K562 (cell line): ENCODE results near the gene LMF2. TPM values are rescaled to one million over a fixed set of nuclear protein-coding genes. Genes with fewer than 3 reads are reported as not detected.

ENCODE experiments used
- ATAC-seq: fragments of 200-7000 bp; cut with Tn5 transposase; 3 replicates; pipeline ENCODE4 v1.9.1; 2020; ENCODE audit warnings: moderate library complexity
- BruUV-seq: library from RNA; stranded (reverse); fragments of 400-500 nt; replicated peaks from 2 replicates; lab custom pipeline; 2021; lab: Mats Ljungman, UMichigan
- CTCF ChIA-PET: fragments of 300-600 bp; formaldehyde crosslinking; extraction: SDS; loops from one replicate; lab custom pipeline; 2021; ENCODE audit warnings: low intra/inter-chr PET ratio; lab: Yijun Ruan, JAX
- POLR2A ChIA-PET: fragments of 300-600, 350-650 bp; sonication (Branson Sonifier 250); formaldehyde crosslinking; extraction: SDS; loops from one replicate; lab custom pipeline; 2021; ENCODE audit warnings: antibody characterized with exemption, inconsistent platforms; lab: Yijun Ruan, JAX
- DNase-seq, 4 experiments: peaks; one replicate each; pipeline versions ENCODE4 v3.0.0 to v3.0.0-alpha.2; 2011 to 2018; ENCODE audit warnings: low spot score in 3 of 4, mixed read lengths in 3 of 4; ENCODE audit errors: extremely low read depth in 1 of 4
- FAIRE-seq: peaks from 2 replicates; lab custom pipeline; 2011; peaks lifted over from hg19 to GRCh38; lab: Jason Lieb, UNC
- H2AFZ ChIP-seq: 2 replicates; pipeline ENCODE4 v1.6.0; 2011; ENCODE audit warnings: low read depth, low read length, control low read depth, inconsistent platforms
- H3K27ac ChIP-seq: fragments of 200-600 bp; 3 replicates; pipeline ENCODE4 v1.8.0; 2011; ENCODE audit warnings: low read depth, mild to moderate bottlenecking, control low read depth, inconsistent platforms, low read length, moderate library complexity, mixed read lengths; ENCODE audit errors: extremely low read depth
- H3K27me3 ChIP-seq, 2 experiments: fragments of 300-600 bp in 1 of 2; 2 replicates in 1 of 2; 3 replicates in 1 of 2; pipeline versions ENCODE4 v1.6.0 to v1.8.0; 2011; ENCODE audit warnings: inconsistent platforms in 2 of 2, low read length in 2 of 2, mild to moderate bottlenecking in 1 of 2, mixed read lengths in 1 of 2, moderate library complexity in 1 of 2; ENCODE audit not compliant: control insufficient read depth in 2 of 2, insufficient read depth in 2 of 2
- H3K36me3 ChIP-seq: fragments of 300-600 bp; 3 replicates; pipeline ENCODE4 v1.8.0; 2011; ENCODE audit warnings: mild to moderate bottlenecking, low read length, inconsistent platforms; ENCODE audit not compliant: control insufficient read depth, insufficient read depth
- H3K4me1 ChIP-seq, 2 experiments: fragments of 200-600 bp in 1 of 2; replicated peaks in 1 of 2; 2 replicates in 1 of 2; 3 replicates in 1 of 2; pipeline versions ENCODE4 v1.5.1 to v1.8.0; 2011; ENCODE audit warnings: inconsistent platforms in 2 of 2, low read length in 2 of 2, mild to moderate bottlenecking in 1 of 2, mixed read lengths in 1 of 2, moderate library complexity in 1 of 2; ENCODE audit not compliant: control insufficient read depth in 2 of 2, insufficient read depth in 2 of 2
- H3K4me2 ChIP-seq: 2 replicates; pipeline ENCODE4 v1.6.1; 2011; ENCODE audit warnings: low read length, control low read depth, inconsistent platforms, mixed read lengths; ENCODE audit not compliant: insufficient read depth
- H3K4me3 ChIP-seq: fragments of 200-600 bp; sonication (generic), shearing (Covaris generic); 2 replicates; pipeline ENCODE4 v1.5.1; 2016; ENCODE audit warnings: control low read depth, inconsistent platforms
- H3K79me2 ChIP-seq: fragments of 200-600 bp; 3 replicates; pipeline ENCODE4 v1.8.0; 2011; ENCODE audit warnings: low read length, inconsistent platforms; ENCODE audit not compliant: control insufficient read depth, insufficient read depth
- H3K9ac ChIP-seq, 2 experiments: 2 replicates each; pipeline versions ENCODE4 v1.6.0 to v1.6.1; 2011; ENCODE audit warnings: low read depth in 2 of 2, low read length in 2 of 2, control low read depth in 1 of 2, inconsistent platforms in 1 of 2, mild to moderate bottlenecking in 1 of 2, mixed read lengths in 1 of 2; ENCODE audit not compliant: insufficient read depth in 1 of 2
- H3K9me1 ChIP-seq: one replicate; pipeline ENCODE4 v1.6.0; 2011; ENCODE audit warnings: inconsistent platforms, mild to moderate bottlenecking, low read length, moderate library complexity; ENCODE audit not compliant: control insufficient read depth, insufficient read depth
- H3K9me3 ChIP-seq: replicated peaks from 2 replicates; pipeline ENCODE4 v1.5.1; 2011; ENCODE audit warnings: low read depth, low read length, inconsistent platforms; ENCODE audit not compliant: control insufficient read depth, insufficient read depth
- H4K20me1 ChIP-seq: replicated peaks from 2 replicates; pipeline ENCODE4 v1.6.1; 2011; ENCODE audit warnings: low read length, inconsistent platforms, mixed read lengths; ENCODE audit not compliant: control insufficient read depth, insufficient read depth
- CCNT2 ChIP-seq: IDR thresholded peaks from 2 replicates; pipeline ENCODE4 v1.6.1; 2011; ENCODE audit warnings: borderline replicate concordance, low read depth, mild to moderate bottlenecking, moderate library complexity, mixed read lengths, low read length; ENCODE audit not compliant: insufficient read length; ENCODE audit errors: extremely low read depth
- CTCFL ChIP-seq: IDR thresholded peaks from 2 replicates; pipeline ENCODE4 v1.6.1; 2011; ENCODE audit warnings: borderline replicate concordance, low read depth, mild to moderate bottlenecking, moderate library complexity, low read length; ENCODE audit not compliant: insufficient read depth, poor library complexity, severe bottlenecking
- EZH2 ChIP-seq: IDR thresholded peaks from 2 replicates; pipeline ENCODE4 v1.6.1; 2012; ENCODE audit warnings: low read depth, mild to moderate bottlenecking, inconsistent platforms, low read length, borderline replicate concordance
- MAFK ChIP-seq: IDR thresholded peaks from 2 replicates; pipeline ENCODE4 v1.6.1; 2011; ENCODE audit warnings: low read length, improper control_type of control experiment
- PPARD ChIP-seq: fragments of 250-450 bp; sonication (Bioruptor Pico); IDR thresholded peaks from 2 replicates; pipeline ENCODE4 v1.8.0; 2022; ENCODE audit warnings: inconsistent platforms, mild to moderate bottlenecking, moderate library complexity
- TEAD4 ChIP-seq, 2 experiments: sonication (generic) in 1 of 2; formaldehyde crosslinking in 1 of 2; IDR thresholded peaks; 2 replicates each; pipeline versions ENCODE4 v1.6.1 to v1.8.0; 2012 to 2022; ENCODE audit warnings: borderline replicate concordance in 1 of 2, inconsistent platforms in 1 of 2, low read length in 1 of 2, mild to moderate bottlenecking in 1 of 2, missing genetic modification reagents in 1 of 2
- ZKSCAN1 ChIP-seq: fragments of 150-350 bp; IDR thresholded peaks from 2 replicates; pipeline ENCODE4 v1.6.1; 2016; ENCODE audit warnings: low read depth, low read length
- ZNF174 ChIP-seq: fragments of 250-450 bp; sonication (Bioruptor Pico); IDR thresholded peaks from 2 replicates; pipeline ENCODE4 v1.4.0; 2020; ENCODE audit warnings: mild to moderate bottlenecking
- ZZZ3 ChIP-seq: fragments of 450-650 bp; IDR thresholded peaks from 2 replicates; pipeline ENCODE4 v1.6.1; 2016; ENCODE audit warnings: antibody characterized with exemption, mild to moderate bottlenecking, moderate library complexity
- WGBS: fragments of 100-300 bp; shearing (Covaris generic); methylation state at CpG from one replicate; pipeline ENCODE4 v1.1.6; 2016; ENCODE audit warnings: low coverage, mixed read lengths; ENCODE audit not compliant: insufficient coverage; ENCODE audit errors: missing lambda C conversion rate; 5-methylcytosine and 5-hydroxymethylcytosine counted together
- in situ Hi-C: fragments of 300-500 bp; cut with MboI; formaldehyde crosslinking; loops from 4 replicates; pipeline ENCODE4 v1.15.0; 2018; ENCODE audit warnings: inconsistent platforms, mixed read lengths
- intact Hi-C: fragments of 100-400 bp; cut with micrococcal nuclease; formaldehyde crosslinking; loops from 2 replicates; pipeline ENCODE4 v1.14.2; 2022
- polyA plus RNA-seq, 8 experiments: library from polyadenylated mRNA; depleted of rRNA in 4 of 8; stranded (reverse) in 5 of 8; unstranded in 3 of 8; fragments of >200 nt; fragmentation: Nextera tagmentation in 2 of 8; fragmentation: Illumina TruSeq in 1 of 8; extraction: Ambion mirVana in 2 of 8; extraction: Trizol in 1 of 8; gene quantifications; 2 replicates each; pipeline versions ENCODE4 v1.2.1 to v1.2.3, GENCODE V29; 2011 to 2014; ENCODE audit warnings: inconsistent platforms in 1 of 8, missing spikeins in 1 of 8
- total RNA-seq, 7 experiments: library from RNA; depleted of rRNA in 6 of 7; stranded (reverse); fragments of >200 nt in 6 of 7; fragmentation: Illumina TruSeq in 2 of 7; extraction: Trizol in 2 of 7; gene quantifications; 2 replicates each; pipeline versions ENCODE4 v1.2.1 to v1.2.3, GENCODE V29; 2011 to 2021; ENCODE audit warnings: low replicate concordance in 1 of 7
- TF ChIP-seq, protein P1 (sequence below): fragments of 200-800 bp; sonication (Bioruptor generic); IDR thresholded peaks from 2 replicates; pipeline ENCODE4 v1.6.1; 2017; ENCODE audit warnings: missing genetic modification characterization, missing compliant biosample characterization

The LMF2 gene
- total and polyA plus RNA-seq, 9 of the 15 experiments (the other 6 are each of a cell fraction or from before 2014, with no cell fraction given), result 0.08 to 37.1 (median 7.6) TPM

- peak; percentile 43; the same call in 1 of the 2 replicates for TF ChIP-seq ZKSCAN1
Measured at GRCh38 chr22:50473088-50473487, 34.4 kb downstream of the LMF2 start (continued).

DNA sequence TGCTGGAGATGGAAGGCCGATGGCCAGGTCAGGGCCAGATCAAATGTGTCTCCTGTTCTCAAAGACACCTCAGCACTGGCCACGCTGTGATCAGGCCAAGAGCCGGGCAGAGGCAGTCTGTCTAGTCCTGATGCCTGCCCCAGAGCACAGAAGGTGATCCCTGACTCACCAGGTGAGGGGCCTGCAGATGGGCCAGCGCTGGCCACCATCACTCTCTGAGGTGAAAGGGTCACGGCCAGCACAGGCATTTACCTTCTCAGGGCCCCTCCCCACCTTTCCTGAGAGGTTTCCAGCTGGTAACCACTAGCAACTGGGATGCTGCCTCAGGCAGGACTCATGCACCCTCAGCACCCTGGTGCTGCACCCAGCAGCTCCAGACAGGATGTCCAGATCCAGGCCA is 35.5 kb downstream of the LMF2 start:
- ChIA-PET POLR2A (interaction anchor here (0.8 kb wide), 1 partner anchor 27 kb away, joined by 3 read pairs; no protein-coding TSS in a partner anchor), CTCF (no interaction called here)
- WGBS, result 77% methylated on average over 2 of the region's 5 CpGs
- FAIRE-seq (no peak), DNase-seq (no peak), ATAC-seq (no peak)
- no TSS peak for BruUV-seq
- peaks cover 29 to 53% of the 10 kb centered on the region in 2 experiments for H3K4me1 ChIP-seq
- no peak overlapping the region for H3K4me2 ChIP-seq
- peaks cover 37% of the 10 kb centered on the region for H4K20me1 ChIP-seq
- no peak overlapping the region for H3K4me3 ChIP-seq
- TF ChIP-seq, protein P1, sequence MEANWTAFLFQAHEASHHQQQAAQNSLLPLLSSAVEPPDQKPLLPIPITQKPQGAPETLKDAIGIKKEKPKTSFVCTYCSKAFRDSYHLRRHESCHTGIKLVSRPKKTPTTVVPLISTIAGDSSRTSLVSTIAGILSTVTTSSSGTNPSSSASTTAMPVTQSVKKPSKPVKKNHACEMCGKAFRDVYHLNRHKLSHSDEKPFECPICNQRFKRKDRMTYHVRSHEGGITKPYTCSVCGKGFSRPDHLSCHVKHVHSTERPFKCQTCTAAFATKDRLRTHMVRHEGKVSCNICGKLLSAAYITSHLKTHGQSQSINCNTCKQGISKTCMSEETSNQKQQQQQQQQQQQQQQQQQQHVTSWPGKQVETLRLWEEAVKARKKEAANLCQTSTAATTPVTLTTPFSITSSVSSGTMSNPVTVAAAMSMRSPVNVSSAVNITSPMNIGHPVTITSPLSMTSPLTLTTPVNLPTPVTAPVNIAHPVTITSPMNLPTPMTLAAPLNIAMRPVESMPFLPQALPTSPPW (CRISPR knock-in tag), result no peak
- TF ChIP-seq EZH2 (no peak), MAFK (no peak), CTCFL (no peak), ZZZ3 (no peak), CCNT2 (no peak), ZNF174 (CRISPR knock-in tag) (no peak), TEAD4 (IDR thresholded peaks at IDR 0.05; ENCODE audit: low read length) (no peak), TEAD4 (CRISPR knock-in tag; IDR thresholded peaks at IDR 0.05; ENCODE audit: borderline replicate concordance) (no peak), PPARD (CRISPR knock-in tag) (no peak)
- no peak overlapping the region for H2AFZ ChIP-seq
- no peaks in the 10 kb centered on the region for H3K27me3 ChIP-seq
- H3K79me2 ChIP-seq, result peaks cover 57% of the 10 kb centered on the region
- intact Hi-C loops, result no loop called here
- H3K9me3 ChIP-seq, result no peaks in the 10 kb centered on the region
- H3K9ac ChIP-seq, result peak overlapping the region in 1 of 2 experiments; percentile 10; a peak in 1 of 4 replicates
- peaks cover 8% of the 10 kb centered on the region for H3K9me1 ChIP-seq
- H3K27ac ChIP-seq, result no peak overlapping the region
- in situ Hi-C loops, result no loop called here
- H3K36me3 ChIP-seq, result peaks cover 5% of the 10 kb centered on the region; the same call in 1 of the 3 replicates
